RCC 7860 (cell line): ENCODE data around the gene MGAT5B.
A peak's percentile ranks its signal among the peaks of the same experiment; 100 is the strongest.
"Not testable (repeated sequence)": the region's sequence is repeated elsewhere in the genome, so short reads cannot be mapped to it uniquely, and the experiment has no call there.

Experiments
- DNase-seq: peaks from one replicate; pipeline ENCODE4 v3.0.0-alpha.2; 2015; ENCODE audit warnings: low spot score
- FAIRE-seq: peaks from 2 replicates; lab custom pipeline; 2012; peaks lifted over from hg19 to GRCh38; lab: Jason Lieb, UNC

MGAT5B gene

GRCh38 chr17:76845541-76846017 lies 22.6 kb upstream of the MGAT5B start:
- DNase-seq (no peak), FAIRE-seq (no peak)

GRCh38 chr17:76847031-76847430 lies 21.2 kb upstream of the MGAT5B start:
- DNase-seq (no peak), FAIRE-seq (no peak)

- DNase-seq, result no peak
- FAIRE-seq, result no peak
Observed at GRCh38 chr17:76848670-76849069, 19.5 kb upstream of the MGAT5B start.

GRCh38 chr17:76849160-76849559 lies 19.0 kb upstream of the MGAT5B start:
- DNase-seq, FAIRE-seq: not testable (repeated sequence)

GRCh38 chr17:76852843-76853242 lies 15.4 kb upstream of the MGAT5B start:
- FAIRE-seq (no peak), DNase-seq (no peak)

GRCh38 chr17:76855105-76855504 lies 13.1 kb upstream of the MGAT5B start:
- DNase-seq, result no peak

GRCh38 chr17:76862079-76862478 lies 6.1 kb upstream of the MGAT5B start:
- DNase-seq, result no peak
- FAIRE-seq, result no peak

More at GRCh38 chr17:76855105-76855504, 13.1 kb upstream of the MGAT5B start:
- FAIRE-seq, result no peak

GRCh38 chr17:76862494-76862893 lies 5.7 kb upstream of the MGAT5B start:
- FAIRE-seq, result no peak

GRCh38 chr17:76864024-76864423 lies 4.2 kb upstream of the MGAT5B start:
- no peak for DNase-seq
- no peak for FAIRE-seq

More at GRCh38 chr17:76862494-76862893, 5.7 kb upstream of the MGAT5B start:
- no peak for DNase-seq

- FAIRE-seq (no peak), DNase-seq (no peak)
Observed at GRCh38 chr17:76865174-76865573, 3.0 kb upstream of the MGAT5B start.

GRCh38 chr17:76866203-76866602 lies 2.0 kb upstream of the MGAT5B start:
- DNase-seq, result no peak
- FAIRE-seq, result no peak

- peak; percentile 82 for FAIRE-seq
- peak; percentile 78 for DNase-seq
Observed at GRCh38 chr17:76866774-76867577, 1.2 kb upstream of the MGAT5B start.

GRCh38 chr17:76867578-76868175 lies 527 bp upstream of the MGAT5B start:
- peak; percentile 75 for DNase-seq
- no peak for FAIRE-seq

GRCh38 chr17:76868669-76869495 lies 678 bp downstream of the MGAT5B start:
- no peak for FAIRE-seq
- DNase-seq, result no peak

- FAIRE-seq (no peak), DNase-seq (no peak)
Observed at GRCh38 chr17:76869496-76870376, 1.5 kb downstream of the MGAT5B start.

- no peak for FAIRE-seq
- DNase-seq, result no peak
Observed at GRCh38 chr17:76870377-76870714, 2.1 kb downstream of the MGAT5B start.

GRCh38 chr17:76871668-76872067 lies 3.5 kb downstream of the MGAT5B start:
- FAIRE-seq, result no peak
- no peak for DNase-seq

- DNase-seq (peak; percentile 98), FAIRE-seq (peak; percentile 95)
Observed at GRCh38 chr17:76872221-76872873, 4.1 kb downstream of the MGAT5B start.

- FAIRE-seq (no peak), DNase-seq (no peak)
Observed at GRCh38 chr17:76872874-76873221, 4.6 kb downstream of the MGAT5B start.

- DNase-seq (no peak), FAIRE-seq (no peak)
Observed at GRCh38 chr17:76873856-76874255, 5.7 kb downstream of the MGAT5B start.
